ENCODE measurements around the gene KLHL6.

DNA sequence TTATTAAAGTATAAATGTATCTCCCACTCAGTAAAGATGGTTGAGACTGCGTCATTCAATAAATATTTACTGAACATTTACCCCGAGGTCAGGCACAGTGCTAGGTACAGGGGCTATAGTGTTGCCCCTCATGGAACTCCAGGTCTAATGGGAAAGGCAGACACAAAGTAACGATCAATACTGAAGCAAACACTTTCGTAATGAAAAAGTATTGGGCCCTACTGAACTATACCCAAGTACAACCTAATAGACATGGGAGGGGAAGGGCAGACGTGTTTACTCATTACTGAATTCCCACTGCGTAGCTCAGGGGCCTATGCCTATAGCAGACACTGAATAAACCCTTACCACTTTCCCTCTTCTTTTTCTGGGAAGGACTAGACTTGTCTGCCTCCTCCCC, 56.9 kb downstream of the KLHL6 start:
- TF ChIP-seq, protein P1, sequence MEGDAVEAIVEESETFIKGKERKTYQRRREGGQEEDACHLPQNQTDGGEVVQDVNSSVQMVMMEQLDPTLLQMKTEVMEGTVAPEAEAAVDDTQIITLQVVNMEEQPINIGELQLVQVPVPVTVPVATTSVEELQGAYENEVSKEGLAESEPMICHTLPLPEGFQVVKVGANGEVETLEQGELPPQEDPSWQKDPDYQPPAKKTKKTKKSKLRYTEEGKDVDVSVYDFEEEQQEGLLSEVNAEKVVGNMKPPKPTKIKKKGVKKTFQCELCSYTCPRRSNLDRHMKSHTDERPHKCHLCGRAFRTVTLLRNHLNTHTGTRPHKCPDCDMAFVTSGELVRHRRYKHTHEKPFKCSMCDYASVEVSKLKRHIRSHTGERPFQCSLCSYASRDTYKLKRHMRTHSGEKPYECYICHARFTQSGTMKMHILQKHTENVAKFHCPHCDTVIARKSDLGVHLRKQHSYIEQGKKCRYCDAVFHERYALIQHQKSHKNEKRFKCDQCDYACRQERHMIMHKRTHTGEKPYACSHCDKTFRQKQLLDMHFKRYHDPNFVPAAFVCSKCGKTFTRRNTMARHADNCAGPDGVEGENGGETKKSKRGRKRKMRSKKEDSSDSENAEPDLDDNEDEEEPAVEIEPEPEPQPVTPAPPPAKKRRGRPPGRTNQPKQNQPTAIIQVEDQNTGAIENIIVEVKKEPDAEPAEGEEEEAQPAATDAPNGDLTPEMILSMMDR (IDR thresholded peaks at IDR 0.05 in 2 of 3, conservative IDR thresholded peaks at IDR 0.05 in 1 of 3; ENCODE audit: control insufficient read depth in 2 of 3, extremely low read depth in 1 of 3, insufficient read depth in 1 of 3, low read depth in 3 of 3, low read length in 3 of 3): no peak
- TF ChIP-seq, protein P2, sequence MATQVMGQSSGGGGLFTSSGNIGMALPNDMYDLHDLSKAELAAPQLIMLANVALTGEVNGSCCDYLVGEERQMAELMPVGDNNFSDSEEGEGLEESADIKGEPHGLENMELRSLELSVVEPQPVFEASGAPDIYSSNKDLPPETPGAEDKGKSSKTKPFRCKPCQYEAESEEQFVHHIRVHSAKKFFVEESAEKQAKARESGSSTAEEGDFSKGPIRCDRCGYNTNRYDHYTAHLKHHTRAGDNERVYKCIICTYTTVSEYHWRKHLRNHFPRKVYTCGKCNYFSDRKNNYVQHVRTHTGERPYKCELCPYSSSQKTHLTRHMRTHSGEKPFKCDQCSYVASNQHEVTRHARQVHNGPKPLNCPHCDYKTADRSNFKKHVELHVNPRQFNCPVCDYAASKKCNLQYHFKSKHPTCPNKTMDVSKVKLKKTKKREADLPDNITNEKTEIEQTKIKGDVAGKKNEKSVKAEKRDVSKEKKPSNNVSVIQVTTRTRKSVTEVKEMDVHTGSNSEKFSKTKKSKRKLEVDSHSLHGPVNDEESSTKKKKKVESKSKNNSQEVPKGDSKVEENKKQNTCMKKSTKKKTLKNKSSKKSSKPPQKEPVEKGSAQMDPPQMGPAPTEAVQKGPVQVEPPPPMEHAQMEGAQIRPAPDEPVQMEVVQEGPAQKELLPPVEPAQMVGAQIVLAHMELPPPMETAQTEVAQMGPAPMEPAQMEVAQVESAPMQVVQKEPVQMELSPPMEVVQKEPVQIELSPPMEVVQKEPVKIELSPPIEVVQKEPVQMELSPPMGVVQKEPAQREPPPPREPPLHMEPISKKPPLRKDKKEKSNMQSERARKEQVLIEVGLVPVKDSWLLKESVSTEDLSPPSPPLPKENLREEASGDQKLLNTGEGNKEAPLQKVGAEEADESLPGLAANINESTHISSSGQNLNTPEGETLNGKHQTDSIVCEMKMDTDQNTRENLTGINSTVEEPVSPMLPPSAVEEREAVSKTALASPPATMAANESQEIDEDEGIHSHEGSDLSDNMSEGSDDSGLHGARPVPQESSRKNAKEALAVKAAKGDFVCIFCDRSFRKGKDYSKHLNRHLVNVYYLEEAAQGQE (IDR thresholded peaks at IDR 0.05; ENCODE audit: low read depth, low read length): no peak
- TF ChIP-seq, protein P3, sequence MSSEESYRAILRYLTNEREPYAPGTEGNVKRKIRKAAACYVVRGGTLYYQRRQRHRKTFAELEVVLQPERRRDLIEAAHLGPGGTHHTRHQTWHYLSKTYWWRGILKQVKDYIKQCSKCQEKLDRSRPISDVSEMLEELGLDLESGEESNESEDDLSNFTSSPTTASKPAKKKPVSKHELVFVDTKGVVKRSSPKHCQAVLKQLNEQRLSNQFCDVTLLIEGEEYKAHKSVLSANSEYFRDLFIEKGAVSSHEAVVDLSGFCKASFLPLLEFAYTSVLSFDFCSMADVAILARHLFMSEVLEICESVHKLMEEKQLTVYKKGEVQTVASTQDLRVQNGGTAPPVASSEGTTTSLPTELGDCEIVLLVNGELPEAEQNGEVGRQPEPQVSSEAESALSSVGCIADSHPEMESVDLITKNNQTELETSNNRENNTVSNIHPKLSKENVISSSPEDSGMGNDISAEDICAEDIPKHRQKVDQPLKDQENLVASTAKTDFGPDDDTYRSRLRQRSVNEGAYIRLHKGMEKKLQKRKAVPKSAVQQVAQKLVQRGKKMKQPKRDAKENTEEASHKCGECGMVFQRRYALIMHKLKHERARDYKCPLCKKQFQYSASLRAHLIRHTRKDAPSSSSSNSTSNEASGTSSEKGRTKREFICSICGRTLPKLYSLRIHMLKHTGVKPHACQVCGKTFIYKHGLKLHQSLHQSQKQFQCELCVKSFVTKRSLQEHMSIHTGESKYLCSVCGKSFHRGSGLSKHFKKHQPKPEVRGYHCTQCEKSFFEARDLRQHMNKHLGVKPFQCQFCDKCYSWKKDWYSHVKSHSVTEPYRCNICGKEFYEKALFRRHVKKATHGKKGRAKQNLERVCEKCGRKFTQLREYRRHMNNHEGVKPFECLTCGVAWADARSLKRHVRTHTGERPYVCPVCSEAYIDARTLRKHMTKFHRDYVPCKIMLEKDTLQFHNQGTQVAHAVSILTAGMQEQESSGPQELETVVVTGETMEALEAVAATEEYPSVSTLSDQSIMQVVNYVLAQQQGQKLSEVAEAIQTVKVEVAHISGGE (CRISPR knock-in tag; IDR thresholded peaks at IDR 0.05): no peak
- no peak for TF ChIP-seq BACH1 (IDR thresholded peaks at IDR 0.05; ENCODE audit: borderline replicate concordance)
- TF ChIP-seq TCF7 (IDR thresholded peaks at IDR 0.05; ENCODE audit: borderline replicate concordance): no peak
- no peak for TF ChIP-seq POLR2AphosphoS5 (IDR thresholded peaks at IDR 0.05; ENCODE audit: low read length)
- TF ChIP-seq EZH2 (IDR thresholded peaks at IDR 0.05; ENCODE audit: borderline replicate concordance, control insufficient read depth, low read depth, low read length): no peak
- TF ChIP-seq, protein P4, sequence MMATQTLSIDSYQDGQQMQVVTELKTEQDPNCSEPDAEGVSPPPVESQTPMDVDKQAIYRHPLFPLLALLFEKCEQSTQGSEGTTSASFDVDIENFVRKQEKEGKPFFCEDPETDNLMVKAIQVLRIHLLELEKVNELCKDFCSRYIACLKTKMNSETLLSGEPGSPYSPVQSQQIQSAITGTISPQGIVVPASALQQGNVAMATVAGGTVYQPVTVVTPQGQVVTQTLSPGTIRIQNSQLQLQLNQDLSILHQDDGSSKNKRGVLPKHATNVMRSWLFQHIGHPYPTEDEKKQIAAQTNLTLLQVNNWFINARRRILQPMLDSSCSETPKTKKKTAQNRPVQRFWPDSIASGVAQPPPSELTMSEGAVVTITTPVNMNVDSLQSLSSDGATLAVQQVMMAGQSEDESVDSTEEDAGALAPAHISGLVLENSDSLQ (IDR thresholded peaks at IDR 0.05): no peak
- TF ChIP-seq SRF (IDR thresholded peaks at IDR 0.05; ENCODE audit: low read depth in 2 of 2, low read length in 2 of 2): no peak
- no peak for TF ChIP-seq MTA3 (IDR thresholded peaks at IDR 0.05; ENCODE audit: borderline replicate concordance, low read length)
- no peak for TF ChIP-seq NFYB (IDR thresholded peaks at IDR 0.05; ENCODE audit: insufficient read depth, low read depth, low read length)
- no peak for TF ChIP-seq POLR2A (IDR thresholded peaks at IDR 0.05; ENCODE audit: low read depth, low read length)
- TF ChIP-seq TAF1 (IDR thresholded peaks at IDR 0.05; ENCODE audit: borderline replicate concordance, low read depth, low read length): no peak
